SK-N-DZ (cell line): ENCODE data around the gene EFCAB14.
"Not testable (repeated sequence)": the region's sequence is repeated elsewhere in the genome, so short reads cannot be mapped to it uniquely, and the experiment has no call there.

Source experiments
- DNase-seq: peaks from one replicate; pipeline ENCODE4 v3.0.0-alpha.2; 2015; ENCODE audit warnings: low spot score

Gene EFCAB14

DNA sequence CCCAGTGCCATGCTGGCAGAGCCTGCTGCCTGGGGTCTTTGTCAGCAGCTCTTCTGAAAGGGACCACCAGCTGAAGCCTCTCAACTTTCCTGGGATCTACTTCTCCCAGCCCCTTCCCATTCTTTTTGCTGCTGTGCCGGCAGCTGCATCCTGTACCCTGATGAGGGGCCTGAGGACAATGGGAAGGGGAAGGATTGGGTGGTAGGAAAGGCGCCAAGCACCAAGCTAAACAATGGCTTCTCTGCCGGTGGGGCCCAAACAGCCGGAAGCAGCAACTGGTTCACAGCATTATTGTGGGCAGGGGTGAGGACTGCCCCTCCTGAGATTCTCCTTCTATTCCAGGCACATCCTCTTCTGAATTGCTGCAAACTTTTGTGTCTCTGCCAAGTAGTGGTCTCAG is 5.0 kb upstream of the EFCAB14 start:
- DNase-seq: no peak

DNA sequence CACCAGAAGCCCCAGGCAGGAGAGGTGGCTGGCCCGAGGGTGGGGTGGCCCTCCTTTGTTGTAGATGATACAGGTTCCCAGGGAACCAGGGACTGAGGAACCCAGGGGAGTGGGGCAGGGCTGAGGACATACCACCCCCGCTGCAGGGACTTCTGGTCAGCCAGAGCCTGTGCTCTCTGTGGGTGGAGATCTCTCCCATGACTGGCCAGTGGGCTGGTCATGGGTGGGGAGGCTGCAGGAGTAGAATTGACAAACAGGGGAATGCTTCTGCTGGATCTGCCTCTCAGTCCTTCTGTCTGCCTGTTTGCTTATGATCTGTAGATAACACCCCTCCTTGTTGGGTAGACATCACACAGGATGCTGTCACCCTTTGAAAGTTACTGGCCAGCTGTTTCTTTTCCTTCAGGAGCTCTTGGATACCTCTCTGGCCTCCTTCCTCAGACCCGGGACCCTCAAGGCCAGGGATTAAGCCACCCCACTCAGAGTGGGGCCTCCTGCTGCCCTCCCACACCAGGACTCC is 2.8 kb upstream of the EFCAB14 start:
- no peak for DNase-seq

DNA sequence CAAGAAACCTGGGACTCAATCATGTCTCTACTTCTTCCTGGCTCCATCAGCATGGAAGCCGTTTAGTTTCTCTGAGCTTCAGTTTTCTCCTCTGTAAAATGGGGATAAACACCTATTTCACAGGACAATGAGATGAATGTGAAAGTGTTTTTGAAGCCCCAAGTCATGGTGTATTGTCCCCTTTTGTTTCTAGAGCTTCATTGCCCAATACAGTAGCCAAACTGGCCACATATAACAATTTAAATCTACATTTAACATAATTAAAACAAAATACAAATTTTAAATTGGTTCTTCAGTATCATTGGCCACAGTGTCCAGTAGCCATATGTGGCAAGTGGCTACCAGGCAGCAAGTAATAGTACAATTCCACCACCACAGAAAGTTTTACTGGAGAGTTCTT is 2.3 kb upstream of the EFCAB14 start:
- DNase-seq: no peak

DNA sequence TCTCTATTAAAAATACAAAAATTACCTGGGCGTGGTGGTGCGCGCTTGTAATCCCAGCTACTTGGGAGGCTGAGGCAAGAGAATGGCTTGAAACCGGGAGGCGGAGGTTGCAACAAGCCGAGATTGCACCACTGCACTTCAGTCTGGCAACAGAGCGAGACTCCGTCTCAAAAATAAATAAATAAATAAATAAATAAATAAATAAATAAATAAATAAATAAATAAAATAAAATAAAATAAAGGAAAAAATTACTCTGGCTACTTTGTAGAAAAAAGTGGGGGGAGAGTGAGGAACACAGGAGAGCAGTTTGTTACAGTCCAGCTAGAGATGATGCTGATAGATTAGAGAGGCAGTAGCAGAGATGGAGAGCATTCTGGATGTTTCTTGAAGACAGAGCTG is 1.4 kb upstream of the EFCAB14 start:
- DNase-seq: not testable (repeated sequence)

DNA sequence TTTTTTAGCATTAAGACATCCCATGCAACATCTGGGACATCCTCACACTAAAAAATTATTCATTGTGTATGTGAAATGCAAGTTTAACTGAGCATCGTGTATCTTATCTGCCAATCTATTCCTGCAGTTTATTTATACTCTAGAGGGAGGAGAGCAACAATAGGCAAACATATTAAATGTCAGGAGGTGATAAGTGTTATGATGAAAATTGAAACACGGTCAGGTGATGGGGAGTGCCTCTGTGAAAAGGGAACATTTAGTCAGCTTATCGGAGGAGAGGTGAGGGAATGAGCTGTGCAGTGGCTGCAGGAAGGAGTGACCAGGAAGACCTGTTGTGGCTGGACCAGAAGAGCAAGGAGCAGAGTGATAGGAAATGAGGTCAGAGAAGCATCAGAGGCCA is 775 bp upstream of the EFCAB14 start:
- no peak for DNase-seq

DNA sequence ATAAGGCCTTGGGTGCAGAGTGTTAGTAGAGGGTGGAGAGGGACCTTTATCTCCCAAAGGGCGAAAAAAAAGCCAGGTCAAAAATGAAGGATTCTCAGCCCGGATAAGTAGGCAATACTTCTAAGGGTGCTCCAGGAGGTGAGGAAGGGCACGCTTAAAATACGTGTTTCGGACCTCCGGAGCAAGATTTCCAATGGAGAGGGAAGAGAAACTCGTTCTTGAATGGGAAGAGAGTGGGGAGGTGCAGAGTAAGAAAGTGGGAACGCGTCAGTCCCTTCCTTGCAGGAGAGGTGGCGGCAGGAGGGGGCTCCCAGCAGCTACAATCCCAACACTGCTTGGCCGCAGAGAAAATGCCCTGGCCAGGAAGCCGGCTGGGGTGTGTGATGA is 581 bp downstream of the EFCAB14 start:
- no peak for DNase-seq

DNA sequence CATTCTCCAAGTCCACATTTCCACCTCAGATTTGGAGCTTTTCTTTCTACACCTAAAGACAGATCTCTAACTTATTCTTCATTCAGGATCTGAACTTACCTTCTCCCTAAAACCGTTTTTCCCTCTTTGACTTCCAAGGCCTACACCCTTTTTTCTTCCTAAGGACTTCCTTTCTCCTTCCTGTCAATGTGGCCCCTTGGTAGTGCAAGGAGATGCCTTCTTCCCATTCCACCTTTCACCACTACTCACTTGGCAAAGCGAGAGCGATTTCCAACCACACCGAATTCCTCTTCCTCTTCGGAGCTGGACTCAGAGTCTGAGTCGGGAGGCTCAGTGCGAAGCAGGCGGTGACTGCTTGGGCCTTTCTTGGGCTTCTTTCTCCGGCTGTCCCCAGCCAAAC is 1.3 kb downstream of the EFCAB14 start:
- no peak for DNase-seq

DNA sequence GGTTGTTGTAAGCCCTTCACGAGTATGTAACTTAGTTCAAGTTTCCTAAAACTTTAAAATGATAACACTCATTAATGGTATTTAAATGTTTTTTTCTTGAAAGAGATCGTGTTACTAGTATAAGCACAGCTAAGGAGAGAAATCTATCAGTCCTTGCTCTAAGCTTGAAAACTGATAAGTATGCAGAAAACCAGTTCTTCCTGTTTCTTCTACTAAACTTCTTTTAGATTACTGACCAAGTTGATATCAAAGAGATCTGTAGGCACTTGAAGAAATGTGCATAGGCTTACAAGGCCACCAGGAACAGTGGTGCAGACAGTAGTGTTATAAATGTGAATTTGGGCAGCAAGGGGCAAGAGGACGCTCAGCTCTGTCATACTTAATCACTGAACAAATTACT is 3.9 kb downstream of the EFCAB14 start:
- DNase-seq: no peak

DNA sequence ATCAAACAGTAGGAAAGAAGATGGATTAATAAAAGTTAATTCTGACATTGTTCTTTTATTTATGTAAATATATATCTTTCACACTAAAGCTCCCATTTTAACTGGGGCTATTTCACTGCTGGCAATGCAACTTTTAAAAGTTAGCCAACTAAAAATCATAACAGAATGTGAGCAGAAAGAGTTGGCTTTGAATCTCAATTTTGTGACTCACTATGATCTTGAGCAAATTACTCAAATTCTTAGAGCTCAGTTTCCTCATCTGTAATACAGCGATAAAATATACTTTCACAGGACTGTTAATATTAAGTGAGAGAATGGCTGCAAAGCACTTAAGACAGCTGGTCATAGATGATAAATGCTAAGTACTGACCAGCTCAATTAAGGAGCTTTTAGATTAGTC is 10.8 kb downstream of the EFCAB14 start:
- DNase-seq: no peak

DNA sequence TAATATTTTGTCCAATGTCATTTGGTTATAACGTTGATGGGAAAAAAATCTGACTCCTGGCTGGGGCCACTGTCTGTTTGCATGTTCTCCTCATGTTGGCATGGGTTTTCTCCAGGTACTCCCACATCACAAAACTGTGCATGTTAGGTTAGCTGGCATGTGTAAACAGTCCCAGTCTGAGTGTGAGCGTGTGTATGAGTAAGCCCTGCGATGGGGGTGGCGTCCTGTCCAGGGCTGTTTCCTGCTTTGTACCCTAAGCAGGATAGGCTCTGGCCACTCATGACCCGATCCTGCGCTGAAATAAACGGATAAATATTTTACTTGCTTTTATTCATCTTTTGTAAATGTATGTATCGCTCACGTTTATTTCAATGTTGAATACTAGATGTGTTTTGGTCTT is 13.5 kb downstream of the EFCAB14 start:
- no peak for DNase-seq

DNA sequence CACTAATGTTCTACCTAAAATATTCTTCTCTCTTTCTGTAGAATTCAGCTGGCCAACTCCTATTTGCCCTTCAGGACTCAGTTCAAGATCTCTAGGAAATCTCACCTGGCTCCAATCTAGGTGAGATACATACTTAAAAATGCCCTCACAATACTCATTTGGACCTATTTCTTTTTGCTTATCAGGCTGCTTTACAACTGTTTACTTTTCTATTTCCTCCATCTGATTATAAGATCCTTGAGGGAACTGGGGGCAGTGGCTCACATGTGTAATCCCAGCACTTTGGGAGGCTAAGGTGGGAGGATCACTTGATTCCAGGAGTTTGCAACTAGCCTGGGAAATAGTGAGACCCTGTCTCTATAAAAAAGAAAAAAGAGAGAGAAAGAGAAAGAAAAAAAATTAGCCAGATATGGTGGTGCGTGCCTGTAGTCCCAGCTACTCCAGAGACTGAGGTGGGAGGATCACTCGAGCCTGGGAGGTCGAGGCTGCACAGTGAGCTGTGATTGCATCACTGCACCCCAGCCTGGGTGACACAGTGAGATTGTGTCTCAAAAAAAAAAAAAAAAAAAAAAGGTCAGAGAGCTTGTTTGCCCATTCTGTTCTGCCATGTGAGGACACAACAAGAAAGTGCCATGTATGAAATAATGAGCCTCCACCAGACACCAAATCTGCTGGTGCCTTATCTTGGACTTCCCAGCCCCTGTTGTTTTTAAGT is 14.8 kb downstream of the EFCAB14 start:
- DNase-seq: no peak

DNA sequence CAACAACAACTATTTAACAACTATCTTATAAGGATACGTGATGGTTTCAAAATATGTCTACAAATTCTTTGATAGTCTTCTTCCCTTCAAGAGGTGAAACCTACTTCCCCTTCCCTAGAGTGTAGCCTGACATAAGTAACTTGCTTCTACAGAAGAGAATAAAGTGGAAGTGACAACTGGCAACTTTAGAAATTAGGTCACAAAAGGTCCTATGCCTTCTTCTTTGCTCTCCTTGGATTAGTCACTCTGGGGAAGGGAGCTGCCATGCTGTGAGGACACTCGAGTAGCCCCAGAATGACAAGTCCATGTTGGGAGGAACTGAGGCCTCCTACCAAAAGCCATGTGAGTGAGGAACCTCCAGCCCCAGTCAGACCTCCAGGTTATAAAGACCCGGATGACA is 19.2 kb downstream of the EFCAB14 start:
- no peak for DNase-seq

DNA sequence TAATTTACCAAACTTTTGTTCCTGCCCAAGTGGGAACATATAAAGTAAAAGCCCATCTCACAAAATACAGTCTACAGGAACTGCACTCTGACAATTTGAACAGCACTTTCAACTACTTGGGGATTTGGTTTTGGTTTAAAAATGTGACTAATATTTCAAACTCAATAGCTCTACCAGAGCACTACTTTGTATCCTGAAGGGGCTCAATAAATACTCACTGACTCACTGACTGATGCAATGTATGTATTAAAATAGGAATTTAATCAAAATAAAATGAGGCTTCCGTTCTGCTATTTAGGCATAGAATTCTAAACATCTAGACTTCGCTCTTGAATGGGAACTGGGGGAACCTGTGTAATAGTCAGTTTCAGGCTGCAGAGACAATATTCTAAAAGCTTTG is 21.9 kb downstream of the EFCAB14 start:
- no peak for DNase-seq

DNA sequence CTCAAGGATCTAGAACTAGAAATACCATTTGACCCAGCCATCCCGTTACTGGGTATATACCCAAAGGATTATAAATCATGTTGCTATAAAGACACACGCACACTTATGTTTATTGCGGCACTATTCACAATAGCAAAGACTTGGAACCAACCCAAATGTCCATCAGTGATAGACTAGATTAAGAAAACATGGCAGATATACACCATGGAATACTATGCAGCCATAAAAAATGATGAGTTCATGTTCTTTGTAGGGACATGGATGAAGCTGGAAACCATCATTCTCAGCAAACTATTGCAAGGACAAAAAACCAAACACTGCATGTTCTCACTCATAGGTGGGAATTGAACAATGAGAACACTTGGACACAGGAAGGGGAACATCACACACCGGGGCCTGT is 24.2 kb downstream of the EFCAB14 start:
- DNase-seq: not testable (repeated sequence)

DNA sequence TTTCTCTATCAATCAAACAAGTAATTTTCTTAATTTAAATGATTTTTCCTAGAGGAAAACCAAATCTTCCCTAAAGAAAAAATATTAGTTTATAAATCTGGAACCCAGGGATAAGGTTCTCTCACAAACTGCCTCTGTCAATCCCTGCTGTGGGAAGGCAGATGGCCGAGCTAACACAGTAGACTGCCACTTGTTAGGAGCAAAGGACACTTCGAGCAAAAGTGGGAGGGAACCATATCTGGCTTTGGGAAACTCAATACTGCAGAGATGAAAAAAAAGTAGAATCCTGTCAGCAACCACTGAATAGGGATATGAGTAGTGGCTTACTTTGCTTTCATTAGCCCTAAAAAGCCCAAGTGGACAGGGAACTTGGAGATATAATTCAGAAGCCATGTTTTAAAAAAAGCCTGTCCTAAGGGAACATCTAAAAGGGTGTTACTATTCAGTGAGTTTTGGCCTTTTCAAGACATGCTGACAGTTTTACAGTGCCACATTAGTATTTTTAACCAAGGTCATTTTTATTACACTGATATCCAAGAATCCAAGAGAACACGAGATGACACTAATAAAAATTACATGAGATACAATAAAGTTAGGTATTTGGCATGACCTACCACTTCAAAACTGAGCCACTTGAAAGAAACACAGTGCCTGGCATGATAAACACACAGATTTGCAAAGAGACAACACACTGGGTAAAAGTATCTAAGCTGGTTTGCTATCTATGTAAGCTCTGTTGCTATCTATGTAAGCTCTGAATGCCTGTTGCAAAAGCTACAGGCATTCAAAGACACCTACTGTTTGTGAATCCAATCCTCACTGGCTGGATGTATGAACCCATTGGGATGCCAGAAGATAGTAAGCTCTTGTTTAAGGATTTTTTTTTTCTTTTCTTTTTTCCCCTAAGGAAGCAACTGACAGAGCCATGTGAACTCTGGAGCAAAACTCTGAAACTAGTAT is 25.8 kb downstream of the EFCAB14 start:
- DNase-seq: no peak

DNA sequence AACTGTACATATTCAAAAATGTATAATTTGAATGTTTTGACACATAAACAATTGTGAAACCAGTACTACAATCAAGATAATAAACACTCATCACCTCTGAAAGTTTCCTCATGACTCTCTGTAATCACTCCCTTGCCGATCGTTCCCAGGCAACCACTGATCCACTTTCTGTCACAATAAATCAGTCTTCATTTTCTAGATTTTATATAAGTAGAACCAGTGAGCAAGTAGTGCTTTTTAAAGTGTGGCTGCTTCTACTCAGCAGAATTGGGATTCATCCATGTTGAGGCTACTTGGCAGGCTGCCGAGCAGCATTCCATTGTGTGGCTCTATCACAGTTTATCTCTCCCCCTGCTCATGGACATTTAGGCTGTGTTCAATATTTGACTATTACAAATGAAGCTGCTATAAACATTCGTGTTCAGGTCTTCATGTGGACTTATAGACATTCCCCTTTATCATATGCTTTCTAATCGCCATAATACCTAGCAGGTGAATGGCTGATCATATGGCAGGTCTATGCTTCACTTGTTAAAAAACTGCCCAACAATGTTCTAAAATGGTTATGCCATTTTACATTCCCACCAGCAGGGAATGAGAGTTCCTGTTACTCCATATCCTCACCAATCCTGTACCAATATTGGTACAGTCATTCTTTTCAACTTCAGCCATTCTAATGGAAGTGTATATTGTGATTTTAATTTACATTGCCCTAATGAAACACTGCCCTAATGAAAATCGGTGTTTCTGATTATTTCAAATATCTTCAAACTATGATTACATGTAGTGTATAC is 26.7 kb downstream of the EFCAB14 start:
- DNase-seq: no peak

DNA sequence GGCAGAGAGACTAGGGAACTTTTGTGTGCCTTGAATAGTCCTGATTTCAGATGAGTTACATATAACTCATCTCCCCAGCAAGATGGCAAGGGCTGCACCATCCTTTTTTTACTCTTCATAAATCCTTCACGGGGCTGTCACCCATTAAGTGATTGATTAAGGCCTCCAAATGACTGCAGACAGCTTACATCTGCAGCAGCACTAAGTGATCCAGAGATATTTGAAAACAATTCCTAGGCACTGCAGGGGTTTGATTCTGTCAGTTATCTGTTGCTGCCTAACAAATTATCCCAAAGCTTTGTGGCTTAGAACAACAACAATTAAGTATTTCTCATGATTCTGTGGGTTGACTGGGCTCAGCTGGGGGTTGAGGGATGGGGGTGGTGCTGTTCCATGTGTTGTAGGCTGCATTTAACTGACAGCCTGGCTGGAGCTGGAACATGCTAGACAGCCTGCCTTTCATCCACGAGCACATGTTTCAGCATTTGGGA is 27.9 kb downstream of the EFCAB14 start:
- no peak for DNase-seq

DNA sequence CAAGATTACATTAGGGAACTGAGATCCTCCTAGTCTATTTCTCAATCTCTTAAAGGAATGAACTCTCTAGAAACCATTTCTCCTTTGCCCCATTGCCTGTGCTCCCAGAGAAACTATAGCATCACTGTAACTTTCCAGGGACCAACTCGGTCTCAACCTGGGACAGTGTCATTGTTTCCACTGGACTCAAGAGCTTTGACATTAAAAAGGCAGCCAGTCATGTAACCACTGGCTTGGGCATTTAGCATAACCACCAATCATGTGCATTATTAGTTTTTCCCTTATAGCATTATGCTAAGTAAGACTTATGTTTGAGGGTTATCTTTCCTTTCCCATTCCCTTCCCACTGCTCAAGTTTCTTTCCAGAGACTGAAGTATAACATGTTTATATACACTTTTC is 29.0 kb downstream of the EFCAB14 start:
- DNase-seq: no peak

DNA sequence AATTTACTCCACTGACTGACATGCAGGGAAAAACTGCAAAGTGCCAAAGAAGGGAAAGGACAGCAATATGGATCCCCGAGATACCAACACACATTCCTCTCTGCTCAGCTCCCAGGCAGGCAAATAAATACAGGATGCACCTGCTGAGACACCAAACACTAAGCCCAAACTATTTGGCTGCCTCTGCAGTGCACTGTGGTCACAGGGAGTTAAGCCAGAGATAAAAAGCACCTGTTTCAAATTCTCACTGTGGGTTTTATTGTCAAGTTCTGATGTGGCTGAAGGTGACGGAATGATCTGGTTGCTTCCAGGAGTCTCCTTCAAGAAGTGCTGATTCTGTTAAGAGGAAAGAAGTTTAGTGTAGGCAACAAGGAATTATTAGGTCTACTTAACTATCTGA is 29.6 kb downstream of the EFCAB14 start:
- DNase-seq: no peak

DNA sequence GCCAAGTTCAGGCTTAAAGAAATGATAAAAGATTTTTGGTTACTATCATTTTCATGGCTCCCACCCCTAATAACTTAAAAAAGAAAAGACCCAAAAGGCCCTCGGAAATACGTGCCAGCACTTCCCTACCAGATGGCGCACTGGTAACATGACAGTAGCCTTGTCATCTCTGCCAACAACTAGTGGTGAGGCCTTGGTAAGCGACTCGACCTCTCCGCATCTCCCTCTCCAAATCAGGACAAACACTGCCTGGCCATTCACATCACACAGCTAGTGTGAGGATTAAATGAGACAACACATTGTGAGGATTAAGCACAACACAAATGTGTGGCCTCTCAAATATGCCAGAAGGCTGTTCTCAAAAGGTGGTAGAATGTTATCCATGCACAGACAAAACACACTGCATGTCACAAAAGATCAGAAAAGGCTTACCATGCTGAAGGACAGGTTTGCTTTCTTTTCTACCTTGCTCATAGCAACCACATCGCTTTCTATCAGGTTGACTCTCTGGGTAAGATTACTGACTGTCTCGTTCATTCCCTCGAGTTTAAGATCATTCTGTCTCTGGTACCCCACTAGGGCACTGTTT is 30.9 kb downstream of the EFCAB14 start:
- DNase-seq: no peak

DNA sequence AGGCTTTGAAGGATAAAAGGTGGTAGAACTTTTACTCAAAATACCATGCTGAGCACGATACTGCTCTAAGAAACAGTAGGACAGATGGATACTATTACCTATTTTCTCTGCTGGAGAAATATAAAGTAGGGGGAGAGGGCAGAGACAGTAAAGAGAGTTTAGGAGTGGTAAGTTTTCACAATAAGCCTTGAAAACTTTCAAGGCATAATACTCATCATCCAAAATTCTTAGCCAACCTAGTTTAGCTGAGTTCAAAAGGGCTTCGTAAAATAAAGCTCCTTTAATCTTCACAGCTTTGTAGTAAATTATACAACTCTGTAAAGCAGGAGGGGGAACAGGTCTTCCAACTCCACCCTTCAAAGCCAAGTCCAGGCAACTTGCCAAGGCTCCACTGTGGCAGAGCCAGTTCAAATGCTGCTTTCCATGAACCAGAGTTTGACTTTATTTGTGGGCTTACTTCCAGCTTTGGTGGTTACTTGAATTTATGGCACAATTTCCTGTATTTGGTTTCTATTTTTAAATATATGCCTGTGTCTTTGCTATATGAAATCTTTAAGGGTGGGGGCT is 31.7 kb downstream of the EFCAB14 start:
- no peak for DNase-seq
